AG04449 (cell line): ENCODE results near the gene ALOX12.
"Not testable (repeated sequence)": the region's sequence is repeated elsewhere in the genome, so short reads cannot be mapped to it uniquely, and the experiment has no call there.

Experiments
- CTCF ChIA-PET: fragments of 350-600 bp; formaldehyde crosslinking; extraction: SDS; loops from one replicate; lab custom pipeline; 2021; ENCODE audit warnings: antibody characterized with exemption; lab: Yijun Ruan, JAX
- POLR2A ChIA-PET: fragments of 400-600, 350-600 bp; formaldehyde crosslinking; extraction: SDS; loops from one replicate; lab custom pipeline; 2020; ENCODE audit warnings: antibody characterized with exemption, inconsistent platforms; lab: Yijun Ruan, JAX
- DNase-seq: peaks from one replicate; pipeline ENCODE4 v3.0.0-alpha.2; 2010; ENCODE audit warnings: low read depth, low spot score
- H3K4me3 ChIP-seq: 2 replicates; pipeline ENCODE4 v1.5.1; 2011; ENCODE audit warnings: low read depth, mild to moderate bottlenecking, control low read depth, low read length
- TF ChIP-seq, protein P1 (sequence below): IDR thresholded peaks from one replicate; pipeline ENCODE4 v1.5.1; 2011; ENCODE audit warnings: mild to moderate bottlenecking, moderate library complexity, low read length, control low read depth, inconsistent platforms; ENCODE audit not compliant: insufficient read depth; ENCODE audit errors: missing control alignments

Gene ALOX12, protein sequence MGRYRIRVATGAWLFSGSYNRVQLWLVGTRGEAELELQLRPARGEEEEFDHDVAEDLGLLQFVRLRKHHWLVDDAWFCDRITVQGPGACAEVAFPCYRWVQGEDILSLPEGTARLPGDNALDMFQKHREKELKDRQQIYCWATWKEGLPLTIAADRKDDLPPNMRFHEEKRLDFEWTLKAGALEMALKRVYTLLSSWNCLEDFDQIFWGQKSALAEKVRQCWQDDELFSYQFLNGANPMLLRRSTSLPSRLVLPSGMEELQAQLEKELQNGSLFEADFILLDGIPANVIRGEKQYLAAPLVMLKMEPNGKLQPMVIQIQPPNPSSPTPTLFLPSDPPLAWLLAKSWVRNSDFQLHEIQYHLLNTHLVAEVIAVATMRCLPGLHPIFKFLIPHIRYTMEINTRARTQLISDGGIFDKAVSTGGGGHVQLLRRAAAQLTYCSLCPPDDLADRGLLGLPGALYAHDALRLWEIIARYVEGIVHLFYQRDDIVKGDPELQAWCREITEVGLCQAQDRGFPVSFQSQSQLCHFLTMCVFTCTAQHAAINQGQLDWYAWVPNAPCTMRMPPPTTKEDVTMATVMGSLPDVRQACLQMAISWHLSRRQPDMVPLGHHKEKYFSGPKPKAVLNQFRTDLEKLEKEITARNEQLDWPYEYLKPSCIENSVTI

GRCh38 chr17:6995500-6996255 lies at the start of gene ALOX12:
Gene ALOX12, plus strand, starts transcription at chr17:6996049. Its CDS starts 69 bp downstream, at chr17:6996118.
- DNase-seq: no peak
- H3K4me3 ChIP-seq: 0 out of 2 replicates have a peak within 1 kb of the TSS, but pooled peaks have one; percentile 23
- ChIA-PET CTCF (interaction anchor here (1.0 to 3.4 kb wide), 7 partner anchors 9 to 152 kb away, joined by 3 to 18 read pairs (median 3); no protein-coding TSS in a partner anchor), POLR2A (no interaction called here)
- TF ChIP-seq, protein P1, sequence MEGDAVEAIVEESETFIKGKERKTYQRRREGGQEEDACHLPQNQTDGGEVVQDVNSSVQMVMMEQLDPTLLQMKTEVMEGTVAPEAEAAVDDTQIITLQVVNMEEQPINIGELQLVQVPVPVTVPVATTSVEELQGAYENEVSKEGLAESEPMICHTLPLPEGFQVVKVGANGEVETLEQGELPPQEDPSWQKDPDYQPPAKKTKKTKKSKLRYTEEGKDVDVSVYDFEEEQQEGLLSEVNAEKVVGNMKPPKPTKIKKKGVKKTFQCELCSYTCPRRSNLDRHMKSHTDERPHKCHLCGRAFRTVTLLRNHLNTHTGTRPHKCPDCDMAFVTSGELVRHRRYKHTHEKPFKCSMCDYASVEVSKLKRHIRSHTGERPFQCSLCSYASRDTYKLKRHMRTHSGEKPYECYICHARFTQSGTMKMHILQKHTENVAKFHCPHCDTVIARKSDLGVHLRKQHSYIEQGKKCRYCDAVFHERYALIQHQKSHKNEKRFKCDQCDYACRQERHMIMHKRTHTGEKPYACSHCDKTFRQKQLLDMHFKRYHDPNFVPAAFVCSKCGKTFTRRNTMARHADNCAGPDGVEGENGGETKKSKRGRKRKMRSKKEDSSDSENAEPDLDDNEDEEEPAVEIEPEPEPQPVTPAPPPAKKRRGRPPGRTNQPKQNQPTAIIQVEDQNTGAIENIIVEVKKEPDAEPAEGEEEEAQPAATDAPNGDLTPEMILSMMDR: no peak

DNA sequence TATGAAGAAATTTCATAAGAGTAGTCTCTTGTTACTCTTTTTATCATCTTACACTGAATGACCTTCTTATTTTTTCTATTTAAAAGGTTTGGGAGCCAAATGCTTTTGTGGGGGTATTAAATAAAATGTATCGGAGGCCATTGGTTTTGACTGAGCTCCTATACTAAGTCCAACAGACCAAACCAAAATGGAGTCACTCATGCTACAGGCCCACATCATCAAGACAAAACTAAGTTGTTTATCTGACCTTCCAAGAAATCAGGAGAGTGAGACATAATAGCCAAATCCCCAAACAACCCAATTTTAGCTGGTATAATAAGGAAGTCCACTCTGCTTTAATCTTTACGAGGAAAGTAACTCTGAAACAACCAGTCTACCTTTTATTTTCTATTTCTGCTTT lies 48.1 kb upstream of the ALOX12 start:
- no peak for DNase-seq
- TF ChIP-seq, protein P1: no peak
- no peak overlapping the region for H3K4me3 ChIP-seq
- ChIA-PET POLR2A (no interaction called here), CTCF (interaction anchor here (0.9 to 1.2 kb wide), 2 partner anchors 34 to 57 kb away, joined by 3 read pairs; no protein-coding TSS in a partner anchor)

DNA sequence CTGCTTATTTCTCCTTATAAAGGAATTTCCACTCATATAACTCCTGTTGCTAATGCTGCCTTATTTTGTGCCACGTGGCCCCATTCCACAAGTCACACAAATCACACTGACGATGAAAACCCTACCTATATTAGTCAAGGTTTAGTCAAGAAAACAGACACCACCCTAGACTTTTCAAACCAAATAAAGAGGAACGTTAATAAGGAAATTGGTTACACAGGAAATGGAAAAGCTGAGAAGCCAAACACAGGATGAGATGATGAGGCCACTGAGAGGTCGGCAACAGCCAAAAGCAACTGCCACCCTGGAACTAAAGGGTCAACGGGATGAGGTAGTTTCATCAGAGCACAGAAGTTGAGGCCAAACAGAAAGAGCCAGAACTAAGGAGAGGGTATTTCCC lies 47.3 kb upstream of the ALOX12 start:
- POLR2A ChIA-PET: no interaction called here
- TF ChIP-seq, protein P1: no peak
- no peak overlapping the region for H3K4me3 ChIP-seq
- no peak for DNase-seq
- CTCF ChIA-PET: no interaction called here

DNA sequence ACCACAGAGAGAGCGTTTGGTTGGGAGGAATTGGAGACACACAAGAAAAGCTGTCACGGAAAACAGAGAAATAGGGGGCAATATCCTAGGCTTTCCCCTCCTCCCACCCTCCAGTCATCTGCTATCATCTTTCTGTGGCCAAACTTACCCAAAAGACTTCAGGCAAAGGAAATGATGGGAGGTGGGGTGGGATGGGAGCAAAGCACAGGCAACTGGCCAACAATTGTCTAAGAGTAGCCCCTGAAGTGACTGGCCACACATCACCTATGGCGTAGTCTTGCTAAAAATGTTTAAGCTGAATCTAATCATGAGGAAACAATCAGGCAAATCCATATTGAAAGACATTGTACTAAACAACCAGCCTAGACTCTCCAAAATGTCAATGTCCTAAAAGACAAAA lies 46.9 kb upstream of the ALOX12 start:
- no peak for DNase-seq
- CTCF ChIA-PET: interaction anchor here (0.6 kb wide), 1 partner anchor 57 kb away, joined by 3 read pairs; no protein-coding TSS in a partner anchor
- H3K4me3 ChIP-seq: no peak overlapping the region
- POLR2A ChIA-PET: no interaction called here
- TF ChIP-seq, protein P1: no peak

DNA sequence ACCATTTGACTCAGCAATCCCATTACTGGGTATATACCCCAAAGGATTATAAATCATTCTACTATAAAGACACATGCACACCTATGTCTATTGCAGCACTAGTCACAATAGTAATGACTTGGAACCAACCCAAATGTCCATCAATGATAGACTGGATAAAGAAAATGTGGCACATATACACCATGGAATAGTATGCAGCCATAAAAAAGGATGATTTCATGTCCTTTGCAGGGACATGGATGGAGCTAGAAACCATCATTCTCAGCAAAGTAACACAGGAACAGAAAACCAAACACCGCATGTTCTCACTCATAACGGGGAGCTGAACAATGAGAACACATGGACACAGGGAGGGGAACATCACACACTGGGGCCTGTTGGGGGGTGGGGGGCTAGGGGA lies 44.9 kb upstream of the ALOX12 start:
- DNase-seq, CTCF ChIA-PET, H3K4me3 ChIP-seq, POLR2A ChIA-PET: not testable (repeated sequence)

- no peak for DNase-seq
- POLR2A ChIA-PET: no interaction called here
- CTCF ChIA-PET: no interaction called here
- TF ChIP-seq, protein P1: no peak
- no peak overlapping the region for H3K4me3 ChIP-seq
Observed at GRCh38 chr17:6953689-6954088, 42.2 kb upstream of the ALOX12 start.
